NB4 (cell line): Measurements from ENCODE around the gene TMEM184A.

Experiments used
- CTCF ChIP-seq: IDR thresholded peaks from one replicate; pipeline ENCODE4 v1.5.1; 2012; ENCODE audit warnings: low read depth, low read length
- POLR2A ChIP-seq: IDR thresholded peaks from 2 replicates; pipeline ENCODE4 v1.6.1; 2011; ENCODE audit warnings: mild to moderate bottlenecking; ENCODE audit not compliant: insufficient read length; ENCODE audit errors: extremely low read depth

GRCh38 chr7:1601956-1602355 is 46.0 kb upstream of the TMEM184A start:
- TF ChIP-seq CTCF (no peak), POLR2A (no peak)
